ENCODE data around the gene INPP5K.
A peak's percentile ranks its signal among the peaks of the same experiment; 100 is the strongest.
"Not testable (repeated sequence)": the region's sequence is repeated elsewhere in the genome, so short reads cannot be mapped to it uniquely, and the experiment has no call there.

INPP5K gene

GRCh38 chr17:1461198-1461944 is 55.0 kb downstream of the INPP5K start:
- no peak for DNase-seq

GRCh38 chr17:1460233-1460632 is 56.2 kb downstream of the INPP5K start:
- DNase-seq = no peak

GRCh38 chr17:1455797-1456599 is 60.4 kb downstream of the INPP5K start, which contains the start of gene CRK:
Gene CRK (minus strand): TSS chr17:1456232. CDS start chr17:1456117, 115 bp downstream.
- DNase-seq = peak; percentile 98

GRCh38 chr17:1455291-1455796 is 61.1 kb downstream of the INPP5K start:
- DNase-seq = peak; percentile 13

- no peak for DNase-seq
Measured at GRCh38 chr17:1454541-1454940, 61.9 kb downstream of the INPP5K start.

- DNase-seq = not testable (repeated sequence)
Measured at GRCh38 chr17:1453694-1454093, 62.7 kb downstream of the INPP5K start.

- DNase-seq = no peak
Measured at GRCh38 chr17:1452836-1453235, 63.6 kb downstream of the INPP5K start.

GRCh38 chr17:1450261-1450660 is 66.2 kb downstream of the INPP5K start:
- not testable (repeated sequence) for DNase-seq

- no peak for DNase-seq
Measured at GRCh38 chr17:1449412-1449967, 66.9 kb downstream of the INPP5K start.

- DNase-seq = no peak
Measured at GRCh38 chr17:1447052-1447451, 69.4 kb downstream of the INPP5K start.

- DNase-seq = no peak
Measured at GRCh38 chr17:1446201-1446600, 70.2 kb downstream of the INPP5K start.

- not testable (repeated sequence) for DNase-seq
Measured at GRCh38 chr17:1445695-1446094, 70.7 kb downstream of the INPP5K start.

All from activated gamma-delta T cell treated with Interleukin-2 at 50 U/mL for 16 hours (primary cell).